Kidney glomerular epithelial cell (primary cell): ENCODE measurements around the gene SPECC1.
A peak's percentile ranks its signal among the peaks of the same experiment; 100 is the strongest.
"Not testable (repeated sequence)": the region's sequence is repeated elsewhere in the genome, so short reads cannot be mapped to it uniquely, and the experiment has no call there.

Experiments used
- DNase-seq: peaks from one replicate; lab custom pipeline; 2025; lab: John Stamatoyannopoulos, UW

SPECC1 gene

DNA sequence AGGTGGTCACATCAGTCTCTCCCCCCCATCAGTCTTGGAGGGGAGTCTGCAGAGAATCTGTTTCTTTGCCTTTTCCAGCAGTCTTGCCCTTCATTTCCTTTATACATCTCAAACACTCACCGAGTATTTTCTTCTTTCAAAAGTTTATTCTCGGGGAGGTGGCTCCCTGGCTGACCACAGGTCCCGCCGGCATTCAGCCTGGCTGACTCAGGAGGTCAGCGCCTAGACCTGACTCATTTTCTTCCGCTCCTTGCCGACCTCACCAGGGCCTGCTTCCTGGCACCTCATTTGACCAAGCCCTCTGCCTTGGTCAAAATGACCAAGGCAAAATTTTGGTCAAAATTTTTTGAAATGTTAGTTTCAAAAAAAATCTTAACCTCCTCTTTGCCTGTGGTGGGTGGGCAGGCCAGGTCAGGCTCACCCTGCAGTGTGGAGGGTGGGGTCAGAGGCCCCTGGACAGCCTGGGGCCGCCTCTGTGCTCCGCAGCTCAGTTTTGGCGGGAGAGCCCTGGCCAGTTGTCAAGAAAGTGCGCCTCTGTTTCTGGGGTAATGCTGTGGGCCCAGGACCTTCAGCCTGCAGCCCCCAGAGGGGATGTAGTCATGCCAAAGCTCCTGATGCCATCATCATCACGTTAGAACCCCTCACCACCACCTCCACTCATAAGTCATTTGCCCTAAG, 165.6 kb downstream of the SPECC1 start:
- DNase-seq, result peak; percentile 10

DNA sequence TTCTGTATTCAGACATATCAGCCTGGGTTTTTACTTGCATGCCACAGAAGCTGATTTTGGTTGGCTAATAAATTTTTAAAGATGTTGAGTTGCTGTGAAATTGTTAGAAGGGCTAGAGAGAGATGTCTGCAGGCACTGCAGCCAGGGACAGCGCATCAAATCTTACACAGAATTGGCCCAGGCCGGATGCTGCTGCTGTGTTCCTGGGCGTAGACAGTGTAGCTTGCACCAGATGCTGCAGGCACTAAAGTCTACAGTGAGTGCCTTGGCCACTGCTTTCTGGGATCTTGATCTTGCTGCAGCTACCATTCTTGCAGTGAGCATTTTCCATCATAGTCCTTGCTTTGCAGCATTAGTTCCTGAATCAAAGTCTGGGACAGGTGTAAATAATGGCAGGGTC, 169.9 kb downstream of the SPECC1 start:
- DNase-seq, result no peak

DNA sequence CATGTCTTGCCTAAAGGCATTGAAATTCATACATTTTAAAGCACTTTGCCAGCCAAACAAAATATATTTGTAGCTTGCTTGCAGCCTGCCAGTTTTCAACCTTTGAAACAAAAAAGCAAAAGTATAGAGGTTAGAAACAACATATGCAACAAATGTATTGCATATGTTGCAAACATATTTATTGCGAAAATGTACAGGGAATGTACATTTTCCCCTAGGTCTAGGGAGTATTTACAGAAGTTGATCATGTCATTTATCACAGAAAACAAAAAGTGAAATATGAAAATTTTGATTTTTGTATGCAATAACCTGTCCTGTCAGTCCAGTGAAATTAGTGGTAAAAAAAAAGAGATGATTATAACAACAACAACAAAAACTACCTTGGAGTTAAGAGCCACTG, 171.5 kb downstream of the SPECC1 start:
- DNase-seq, result no peak

DNA sequence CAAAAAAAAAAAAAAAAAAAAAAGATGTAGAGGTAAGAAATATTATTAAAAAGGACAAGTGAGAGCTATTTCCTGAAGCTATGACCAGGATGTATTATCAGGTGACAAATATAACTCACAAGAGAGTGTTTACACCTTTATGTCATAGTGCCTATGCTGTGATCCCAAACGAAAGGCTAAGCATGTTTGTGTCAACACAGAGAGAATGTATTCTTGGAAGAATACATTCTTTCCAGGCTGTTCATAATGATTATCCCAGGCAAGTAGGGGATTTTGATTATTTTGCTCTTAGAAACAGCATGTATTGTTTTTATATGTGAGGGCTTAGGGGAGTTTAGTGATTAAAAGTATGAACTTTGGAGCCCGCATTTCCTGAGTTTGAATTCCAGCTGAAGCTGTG, 175.0 kb downstream of the SPECC1 start:
- DNase-seq, result peak; percentile 31

DNA sequence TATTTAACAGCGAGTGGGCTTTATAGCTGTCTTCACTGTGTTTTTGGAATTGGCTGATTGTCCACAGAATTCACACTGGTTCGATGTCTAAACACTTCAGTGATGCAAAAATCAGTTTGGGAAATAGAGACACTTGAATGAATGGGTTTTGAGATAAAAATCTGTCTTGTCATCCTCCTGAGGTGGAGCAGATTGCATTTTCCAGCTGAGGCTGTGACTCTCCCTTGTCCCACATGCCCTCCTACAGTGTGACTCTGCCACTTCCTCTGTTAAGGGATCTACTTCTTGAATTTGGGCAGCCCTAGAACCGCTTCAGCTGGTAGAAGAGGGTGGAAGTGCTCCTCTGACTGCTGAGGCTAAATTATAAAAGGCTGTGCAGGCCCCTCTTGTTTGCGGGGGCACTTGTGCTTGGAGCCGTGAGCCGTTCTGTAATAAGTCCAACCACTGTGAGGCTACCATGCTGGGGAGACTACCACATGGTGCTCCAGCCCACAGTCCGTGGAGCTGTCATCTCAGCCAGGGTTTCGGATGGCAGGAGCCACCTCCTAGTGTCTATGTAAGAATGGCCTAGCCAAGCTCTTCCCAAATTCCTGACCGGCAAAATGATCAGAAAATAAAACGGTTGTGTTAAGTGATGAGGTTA, 175.9 kb downstream of the SPECC1 start:
- DNase-seq, result no peak

DNA sequence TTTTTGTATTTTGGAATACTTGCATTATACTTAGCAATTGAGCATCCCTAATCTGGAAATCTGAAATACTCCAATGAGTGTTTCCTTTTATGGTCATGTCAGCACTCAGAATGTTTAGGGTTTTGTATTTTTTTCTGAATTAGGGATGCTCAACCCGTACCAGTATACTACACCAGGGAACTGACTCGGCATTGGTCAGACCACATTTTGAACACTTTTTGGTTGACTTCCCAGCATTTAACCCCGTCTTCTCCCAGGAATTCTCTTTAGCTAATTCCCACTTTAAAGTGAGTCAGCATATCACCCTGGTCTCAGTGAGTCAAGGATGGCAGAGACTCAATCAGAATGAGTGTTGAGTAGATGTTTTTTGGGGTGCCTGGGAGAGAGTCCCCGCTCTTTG, 177.9 kb downstream of the SPECC1 start:
- DNase-seq, result no peak

DNA sequence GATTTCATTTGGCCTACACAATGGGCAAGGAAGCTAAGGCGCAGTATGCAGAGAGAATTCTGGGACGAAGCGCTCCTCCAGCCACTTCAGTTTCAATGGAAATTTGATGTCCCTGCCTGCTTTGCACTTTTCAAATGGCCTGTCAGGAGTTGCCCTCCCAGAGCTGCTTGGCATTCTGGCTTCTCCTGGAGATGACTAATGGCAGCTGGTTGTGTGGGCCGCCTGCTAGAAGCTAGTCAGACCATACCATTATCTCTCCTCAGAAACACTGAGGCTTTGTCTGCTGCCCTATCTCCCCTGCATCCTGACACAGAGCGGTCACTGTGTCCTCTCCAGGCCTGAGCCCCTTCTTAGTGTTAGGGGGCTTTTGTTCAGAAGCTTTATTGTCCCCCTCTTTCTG, 180.1 kb downstream of the SPECC1 start:
- DNase-seq, result peak; percentile 44

DNA sequence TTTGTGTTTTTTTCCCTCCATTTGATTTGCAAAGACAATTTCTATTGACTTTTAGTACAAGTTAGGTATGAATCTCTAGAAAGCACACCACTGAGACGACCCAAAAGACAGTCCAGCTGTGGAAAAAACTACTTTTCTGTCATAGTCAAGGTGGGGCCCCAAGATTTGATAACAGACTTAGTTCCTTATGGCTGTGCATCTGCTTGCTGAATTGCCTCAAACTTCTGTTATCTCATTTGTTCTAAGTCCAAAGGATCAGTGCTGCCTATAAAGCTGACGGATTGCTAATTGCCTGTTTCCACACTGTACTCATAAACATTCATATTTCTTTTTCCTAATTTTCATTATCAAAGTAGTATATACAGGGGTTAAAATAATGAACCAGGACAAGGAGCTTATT, 180.8 kb downstream of the SPECC1 start:
- DNase-seq, result no peak

DNA sequence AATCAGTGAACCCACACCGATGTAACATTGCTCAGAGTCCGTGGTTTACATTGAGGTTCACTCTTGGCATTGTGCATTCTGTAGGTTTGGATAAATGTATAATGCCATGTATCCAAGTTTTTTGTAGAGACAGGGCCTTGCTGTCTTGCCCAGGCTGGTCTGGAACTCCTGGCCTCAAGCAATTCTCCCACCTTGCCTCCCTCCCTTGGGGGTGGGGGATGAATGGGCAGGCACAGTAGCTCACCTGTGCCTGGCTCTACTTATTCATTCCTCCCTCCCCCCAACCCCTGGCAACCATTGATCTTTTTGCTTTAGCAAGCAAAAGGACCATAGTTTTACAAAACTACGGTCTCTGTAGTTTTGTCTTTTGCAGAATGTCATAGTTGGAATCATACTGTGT, 181.4 kb downstream of the SPECC1 start:
- DNase-seq, result no peak

DNA sequence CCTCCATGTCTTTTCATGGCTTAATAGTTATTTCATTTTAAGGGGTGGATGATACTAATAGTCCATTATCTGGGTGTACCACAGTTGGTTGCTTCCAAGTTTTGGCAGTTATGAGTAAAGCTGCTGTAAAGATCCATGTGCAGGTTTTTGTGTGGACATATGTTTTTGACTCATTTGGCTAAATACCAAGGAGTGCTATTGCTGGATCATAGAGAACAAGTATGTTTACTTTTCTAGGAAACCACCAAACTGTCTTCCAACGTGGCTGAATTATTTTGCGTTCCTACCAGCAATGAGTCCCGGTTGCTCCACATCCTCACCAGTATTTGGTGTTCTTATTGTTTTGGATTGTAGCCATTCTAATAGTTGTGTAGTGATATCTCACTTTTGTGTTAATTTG, 181.9 kb downstream of the SPECC1 start:
- no peak for DNase-seq

DNA sequence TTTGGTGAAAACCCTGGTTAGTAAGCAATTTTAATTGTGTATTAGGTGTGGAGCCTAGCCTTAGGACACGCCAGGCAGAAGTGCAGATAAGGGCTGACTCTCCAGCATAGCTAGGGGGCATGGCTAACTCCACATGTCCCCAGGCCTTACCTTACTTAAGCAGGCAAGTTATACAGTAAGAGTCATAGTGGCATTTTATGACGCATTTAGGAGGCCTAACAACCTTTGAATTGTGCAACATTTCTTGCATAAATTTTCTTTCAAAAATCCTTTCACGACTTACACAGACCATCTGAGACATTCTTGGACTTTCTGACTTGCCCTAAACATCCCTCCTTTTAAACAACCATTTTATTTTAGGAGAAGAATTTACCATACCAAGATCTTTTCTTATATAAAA, 187.1 kb downstream of the SPECC1 start:
- DNase-seq, result not testable (repeated sequence)

DNA sequence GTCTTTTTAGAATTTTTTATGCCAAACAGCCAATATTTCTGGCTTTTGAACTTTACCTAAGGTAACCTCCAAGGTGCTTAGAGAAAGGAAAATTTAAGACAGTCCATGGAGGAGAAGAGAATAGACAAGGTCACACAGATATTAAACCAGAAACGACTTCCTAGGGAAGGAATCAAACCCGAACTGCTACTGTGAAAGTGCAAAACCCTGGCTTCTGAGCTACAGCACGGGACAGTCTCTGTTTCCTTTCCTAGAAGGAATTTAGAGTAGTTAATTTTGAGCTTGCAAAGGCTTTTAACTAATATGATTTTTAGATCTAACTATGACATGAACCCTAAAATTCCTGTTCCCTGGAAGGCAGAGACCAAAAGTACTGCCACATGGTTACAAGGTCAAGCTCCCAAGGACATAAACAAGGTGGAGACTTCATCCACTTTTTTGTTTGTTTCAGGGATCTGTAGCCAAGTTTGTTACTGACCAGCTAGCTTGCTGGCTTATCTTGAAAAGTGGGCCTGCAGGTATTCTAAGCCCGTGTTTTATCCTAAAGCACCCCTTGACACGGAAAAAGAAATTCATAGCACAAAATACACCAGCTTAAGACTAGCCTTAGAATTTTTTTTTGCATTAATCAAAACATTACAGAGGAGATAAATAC, 188.2 kb downstream of the SPECC1 start:
- DNase-seq, result no peak

DNA sequence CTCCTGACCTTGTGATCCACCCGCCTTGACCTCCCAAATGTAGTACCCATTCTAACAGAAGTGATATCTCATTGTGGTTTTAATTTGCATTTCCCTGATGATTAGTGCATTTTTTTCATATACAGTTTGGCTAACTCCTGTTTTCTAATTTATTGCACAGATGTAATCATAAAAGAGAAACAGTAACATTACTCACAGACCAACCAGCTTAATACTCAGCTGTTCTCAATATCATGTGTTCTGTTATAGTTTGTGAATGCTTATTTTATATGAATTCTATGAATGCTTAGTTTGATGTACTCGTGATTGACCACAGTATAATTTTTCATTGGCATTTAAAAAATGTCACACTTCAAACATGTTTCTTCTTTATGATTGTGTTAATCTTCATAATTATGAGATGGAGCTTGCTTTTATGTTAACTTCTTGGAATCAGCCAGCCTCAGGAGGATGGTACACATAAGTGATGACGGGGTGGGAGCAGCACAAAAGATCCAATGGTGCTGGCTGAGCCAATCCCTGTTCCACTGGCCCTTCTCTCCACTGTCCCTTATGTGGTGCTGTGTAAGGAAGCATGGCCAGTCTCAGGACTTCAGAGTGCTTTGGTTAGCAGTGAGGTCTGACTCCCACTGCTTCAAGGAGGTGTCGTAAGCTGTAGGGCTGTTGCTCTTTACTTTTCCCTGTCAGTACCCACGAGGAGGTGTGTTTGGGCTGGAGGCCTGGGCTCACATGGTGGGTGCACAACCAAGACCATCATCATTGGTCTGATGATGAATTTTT, 191.0 kb downstream of the SPECC1 start:
- DNase-seq, result peak; percentile 7

DNA sequence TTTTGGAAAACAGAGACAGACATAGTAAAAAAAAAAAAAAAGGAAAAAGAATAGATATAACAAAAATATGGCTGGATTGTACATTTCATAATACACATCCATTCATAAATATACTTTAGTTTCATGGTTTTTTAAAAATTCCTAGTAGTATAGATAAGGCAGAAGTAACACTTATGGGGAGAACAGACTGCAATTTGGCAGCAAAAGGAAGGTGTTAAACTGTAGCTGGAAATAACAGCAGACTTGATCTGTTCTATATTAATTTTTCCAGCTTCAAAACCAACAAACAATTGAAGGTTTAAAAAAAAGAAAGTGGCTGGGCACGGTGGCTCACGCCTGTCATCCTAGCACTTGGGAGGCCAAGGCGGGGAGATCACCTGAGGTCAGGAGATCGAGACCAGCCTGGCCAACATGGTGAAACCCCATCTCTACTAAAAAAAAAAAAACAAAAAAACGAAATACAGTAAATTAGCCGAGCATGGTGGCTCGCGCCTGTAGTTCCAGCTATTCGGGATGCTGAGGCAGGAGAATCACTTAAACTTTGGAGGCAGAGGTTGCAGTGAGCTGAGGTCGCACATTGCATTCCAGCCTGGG, 191.8 kb downstream of the SPECC1 start:
- DNase-seq, result no peak

DNA sequence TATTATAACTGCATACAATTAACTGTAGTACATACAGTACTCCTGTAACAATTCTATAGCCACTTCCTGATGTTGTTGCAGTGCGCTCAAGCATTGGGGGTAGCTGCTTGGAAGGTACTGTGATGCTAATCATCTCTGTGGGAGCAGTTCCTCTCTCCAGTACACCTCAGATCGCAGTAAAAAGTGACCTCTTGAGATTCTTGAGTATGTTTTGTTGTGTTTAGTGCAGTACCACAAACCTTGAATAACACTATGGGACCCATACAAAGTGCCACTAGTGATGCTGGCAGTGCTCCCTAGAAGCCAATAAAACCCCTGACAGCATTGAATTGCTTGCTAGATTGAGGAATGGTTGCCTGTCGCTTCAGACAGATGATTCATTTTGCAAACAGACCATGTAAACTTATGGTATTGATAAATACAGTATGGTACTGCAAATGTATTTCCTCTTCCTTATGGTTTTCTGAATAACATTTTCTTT, 193.0 kb downstream of the SPECC1 start:
- DNase-seq, result no peak

DNA sequence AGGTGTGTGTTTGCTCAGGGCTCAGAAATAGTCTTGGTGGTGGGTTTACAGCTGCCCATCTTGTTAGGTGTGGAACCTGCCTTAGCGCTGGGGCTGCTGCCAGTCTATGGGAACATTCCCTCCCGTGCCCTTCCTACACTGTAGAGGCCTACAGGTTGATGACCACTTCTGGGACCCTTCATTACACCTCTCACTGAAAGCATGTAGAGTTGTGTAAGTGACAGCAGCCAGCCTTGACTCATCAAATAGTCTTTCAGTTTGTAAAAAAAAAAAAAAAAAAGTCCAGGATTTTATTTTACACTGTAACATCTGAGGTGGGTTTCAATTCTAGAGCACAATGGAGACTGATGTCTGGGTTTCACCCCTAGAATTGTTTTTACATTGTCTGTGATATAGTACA, 193.9 kb downstream of the SPECC1 start:
- DNase-seq, result no peak

DNA sequence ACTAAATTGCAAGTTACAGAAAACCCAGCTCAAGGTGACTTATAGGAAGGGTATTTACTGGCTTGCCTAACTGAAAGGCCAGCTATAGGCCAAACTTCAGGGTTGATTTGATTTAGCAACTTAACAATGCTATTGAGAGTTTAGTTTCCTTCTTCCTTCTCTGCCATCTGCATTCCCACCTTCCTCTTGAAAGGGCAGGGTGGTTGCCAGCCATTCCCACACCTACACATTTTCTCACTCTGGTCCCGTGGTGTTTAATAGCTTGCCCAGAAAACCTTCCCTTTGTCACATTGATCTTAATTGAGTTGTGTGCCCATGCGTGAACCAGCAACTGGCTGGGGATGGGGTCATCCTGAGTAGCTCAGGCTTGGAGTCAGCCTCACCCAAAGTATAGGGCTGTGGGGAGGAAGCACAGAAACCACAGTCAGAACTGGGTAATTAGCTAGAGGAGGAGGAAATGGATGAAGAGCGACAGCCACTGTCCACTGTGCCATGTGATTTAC, 194.7 kb downstream of the SPECC1 start:
- peak; percentile 73 for DNase-seq

DNA sequence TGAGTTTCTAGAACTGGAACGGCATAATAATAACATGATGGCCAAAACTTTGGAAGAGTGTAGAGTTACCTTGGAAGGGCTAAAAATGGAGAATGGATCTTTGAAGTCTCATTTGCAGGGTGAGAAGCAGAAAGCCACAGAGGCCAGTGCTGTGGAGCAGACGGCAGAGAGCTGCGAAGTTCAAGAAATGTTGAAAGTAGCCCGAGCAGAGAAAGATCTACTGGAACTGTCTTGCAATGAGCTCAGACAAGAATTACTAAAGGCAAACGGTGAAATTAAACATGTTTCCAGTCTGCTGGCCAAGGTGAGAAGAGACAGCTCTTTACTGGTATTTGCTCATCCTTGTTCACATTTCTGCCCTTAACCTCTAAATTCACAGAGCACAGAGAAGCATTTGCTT, 196.4 kb downstream of the SPECC1 start:
- peak; percentile 72 for DNase-seq

DNA sequence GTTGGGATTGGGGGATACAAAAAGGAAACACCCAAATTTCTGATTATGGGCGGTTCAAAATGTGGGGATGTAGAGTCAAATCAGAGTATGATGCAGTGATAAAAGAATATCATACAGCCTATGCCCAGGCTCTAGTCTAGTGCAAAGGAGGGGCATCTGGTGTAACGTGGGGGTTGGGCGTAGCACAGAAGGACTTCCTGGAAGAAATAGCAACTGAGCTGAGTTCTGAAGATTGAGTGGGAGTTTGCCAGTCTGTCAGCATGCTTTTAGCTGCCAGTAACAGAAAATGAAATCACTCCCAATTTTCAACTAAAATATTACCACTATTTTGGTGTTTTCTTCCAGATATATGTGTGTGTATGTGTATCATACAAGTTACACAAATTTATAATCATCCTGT, 196.9 kb downstream of the SPECC1 start:
- DNase-seq, result peak; percentile 79

DNA sequence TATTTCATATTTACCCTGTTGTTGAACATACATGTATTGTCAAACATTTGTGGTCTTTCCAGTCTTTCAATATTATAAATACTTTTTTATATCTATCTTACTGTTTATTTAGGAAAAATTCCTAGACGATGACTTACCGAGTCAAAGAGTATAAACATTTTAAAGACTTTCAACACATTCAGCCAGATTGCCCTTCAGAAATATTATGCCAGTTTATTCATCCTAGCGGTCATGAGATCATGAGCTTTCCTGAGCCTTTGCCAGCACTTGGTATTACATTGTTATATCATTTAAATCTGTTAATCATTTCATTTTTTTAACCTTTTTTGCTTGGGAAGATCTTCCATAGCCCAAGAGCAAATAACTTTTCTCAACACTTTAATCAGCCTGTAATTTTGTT, 197.4 kb downstream of the SPECC1 start:
- peak; percentile 93 for DNase-seq

DNA sequence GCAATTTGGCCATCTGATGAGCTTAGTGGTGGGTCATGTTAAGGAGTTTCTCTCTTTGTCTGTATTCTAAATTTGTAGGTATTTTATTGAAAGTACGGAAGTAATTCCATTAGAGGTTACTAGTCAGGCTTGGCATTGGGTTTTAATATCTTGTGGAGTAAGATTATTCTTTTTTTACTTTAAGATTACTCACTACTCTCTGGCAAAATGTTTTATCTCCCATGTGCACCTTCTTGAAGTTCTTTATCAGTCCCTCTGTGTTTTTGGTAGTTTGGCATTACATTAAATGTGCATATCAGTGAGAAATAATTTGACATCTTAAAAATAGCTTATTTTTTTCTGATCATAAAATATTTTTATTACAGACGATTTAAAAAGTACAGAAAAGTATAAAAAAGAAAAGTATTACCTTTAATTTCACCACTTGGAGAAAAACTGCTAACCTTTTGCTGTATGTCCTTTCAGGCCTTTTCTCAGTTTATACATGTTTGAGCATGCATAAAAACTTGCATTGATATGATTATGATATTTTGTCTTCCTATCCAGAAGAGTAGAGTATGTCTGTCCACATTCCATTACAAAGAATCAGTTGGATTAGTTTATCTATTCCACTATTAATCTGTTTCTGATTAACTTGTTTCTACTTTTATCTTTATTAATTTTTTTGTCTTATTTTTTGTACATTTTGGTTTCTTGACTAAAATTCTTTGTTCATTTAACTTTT, 198.3 kb downstream of the SPECC1 start:
- DNase-seq, result peak; percentile 33
